Endometrial microvascular endothelial cells (primary cell): ENCODE results near the gene LRR1. TPM values are rescaled to one million over a fixed set of nuclear protein-coding genes. Genes with fewer than 3 reads are reported as not detected.

Experiments
- in situ Hi-C: cut with HindIII; loops from 2 replicates; pipeline ENCODE4 v1.10.0; 2017; ENCODE audit warnings: low sequenced_read_pairs, low pct_unique_long_range_greater_than_20kb; ENCODE audit errors: inconsistent ontology term
- total RNA-seq: library from RNA; depleted of rRNA; stranded (reverse); fragments of >200 nt; gene quantifications from one replicate; pipeline ENCODE4 v1.2.3, GENCODE V29; 2015; ENCODE audit errors: inconsistent ontology term

The LRR1 gene, protein sequence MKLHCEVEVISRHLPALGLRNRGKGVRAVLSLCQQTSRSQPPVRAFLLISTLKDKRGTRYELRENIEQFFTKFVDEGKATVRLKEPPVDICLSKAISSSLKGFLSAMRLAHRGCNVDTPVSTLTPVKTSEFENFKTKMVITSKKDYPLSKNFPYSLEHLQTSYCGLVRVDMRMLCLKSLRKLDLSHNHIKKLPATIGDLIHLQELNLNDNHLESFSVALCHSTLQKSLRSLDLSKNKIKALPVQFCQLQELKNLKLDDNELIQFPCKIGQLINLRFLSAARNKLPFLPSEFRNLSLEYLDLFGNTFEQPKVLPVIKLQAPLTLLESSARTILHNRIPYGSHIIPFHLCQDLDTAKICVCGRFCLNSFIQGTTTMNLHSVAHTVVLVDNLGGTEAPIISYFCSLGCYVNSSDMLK
- total RNA-seq = 29.9 TPM

DNA sequence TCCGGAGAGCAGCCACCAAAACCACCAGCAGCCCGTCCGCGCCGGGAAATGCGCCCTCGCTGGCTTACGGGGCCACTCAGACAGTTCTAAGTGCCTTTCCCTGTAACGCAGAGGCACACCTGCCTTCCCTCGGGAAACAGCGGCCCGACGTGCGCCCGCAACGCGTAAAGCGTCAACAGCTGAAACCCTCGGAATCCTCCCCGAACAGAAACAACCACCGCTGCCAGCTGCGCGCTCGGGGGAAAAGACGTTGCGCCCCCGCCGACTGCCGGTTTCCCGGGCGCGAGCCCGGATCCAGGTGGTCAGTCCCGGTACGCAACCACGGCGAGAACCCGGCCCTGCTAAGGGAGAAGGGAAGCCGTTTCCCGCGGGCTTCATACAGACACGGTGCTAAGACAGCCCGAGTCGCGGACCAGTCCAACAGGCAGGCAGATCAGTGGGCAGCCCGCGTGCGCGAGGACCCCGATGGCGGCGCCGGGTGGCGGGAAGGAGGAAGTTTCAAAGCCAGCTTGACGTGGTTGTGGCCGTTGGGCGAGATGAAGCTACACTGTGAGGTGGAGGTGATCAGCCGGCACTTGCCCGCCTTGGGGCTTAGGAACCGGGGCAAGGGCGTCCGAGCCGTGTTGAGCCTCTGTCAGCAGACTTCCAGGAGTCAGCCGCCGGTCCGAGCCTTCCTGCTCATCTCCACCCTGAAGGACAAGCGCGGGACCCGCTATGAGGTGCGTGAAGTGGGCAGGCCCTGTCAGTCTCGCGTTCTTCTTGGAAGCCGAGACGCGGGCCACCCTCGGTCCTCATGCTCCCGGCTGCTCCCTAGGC lies at the start of gene LRR1:
TSS of gene LRR1 (plus strand) at position 456 of the 816 bp plus-strand sequence. CDS start at position 537, 81 bp downstream.
- in situ Hi-C loops = no loop called here

DNA sequence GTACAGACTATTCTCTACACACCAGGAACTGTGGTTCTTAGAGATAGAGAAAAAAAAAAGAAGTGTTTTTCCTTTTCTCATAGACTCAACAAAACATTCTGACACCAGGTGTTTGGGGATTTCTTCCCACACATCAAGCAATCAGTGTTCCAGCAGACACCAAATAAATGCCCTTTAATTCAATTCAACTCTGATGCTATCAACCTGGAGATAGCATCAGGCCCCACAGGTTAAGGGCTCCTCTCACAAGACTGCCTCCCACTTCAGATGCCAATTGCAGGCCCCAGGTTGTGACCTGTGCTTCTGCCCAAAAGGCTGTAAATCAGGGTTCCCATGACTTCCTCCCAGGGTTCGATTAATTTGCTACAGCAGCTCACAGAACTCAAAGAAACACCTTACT lies 49.3 kb upstream of the LRR1 start:
- in situ Hi-C loops = no loop called here

DNA sequence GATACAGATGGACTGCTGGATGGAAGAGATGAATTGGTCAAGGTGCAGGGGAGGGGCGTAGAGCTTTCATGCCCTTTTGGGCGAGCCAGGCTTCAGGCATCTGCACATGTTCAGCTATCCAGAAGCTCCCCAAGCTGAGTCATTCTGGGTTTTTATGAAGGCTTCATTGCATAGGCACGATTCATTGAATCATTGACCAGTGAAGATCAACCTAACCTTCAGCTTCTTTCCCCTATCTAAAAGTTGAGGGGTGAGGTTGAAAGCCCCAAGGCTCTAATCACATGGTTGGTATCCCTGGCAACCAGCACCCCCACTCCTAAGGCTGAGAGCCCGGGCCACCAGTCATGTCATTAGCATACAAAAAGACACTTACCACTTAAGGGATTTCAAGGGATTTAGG lies 48.9 kb upstream of the LRR1 start:
- in situ Hi-C loops = no loop called here

DNA sequence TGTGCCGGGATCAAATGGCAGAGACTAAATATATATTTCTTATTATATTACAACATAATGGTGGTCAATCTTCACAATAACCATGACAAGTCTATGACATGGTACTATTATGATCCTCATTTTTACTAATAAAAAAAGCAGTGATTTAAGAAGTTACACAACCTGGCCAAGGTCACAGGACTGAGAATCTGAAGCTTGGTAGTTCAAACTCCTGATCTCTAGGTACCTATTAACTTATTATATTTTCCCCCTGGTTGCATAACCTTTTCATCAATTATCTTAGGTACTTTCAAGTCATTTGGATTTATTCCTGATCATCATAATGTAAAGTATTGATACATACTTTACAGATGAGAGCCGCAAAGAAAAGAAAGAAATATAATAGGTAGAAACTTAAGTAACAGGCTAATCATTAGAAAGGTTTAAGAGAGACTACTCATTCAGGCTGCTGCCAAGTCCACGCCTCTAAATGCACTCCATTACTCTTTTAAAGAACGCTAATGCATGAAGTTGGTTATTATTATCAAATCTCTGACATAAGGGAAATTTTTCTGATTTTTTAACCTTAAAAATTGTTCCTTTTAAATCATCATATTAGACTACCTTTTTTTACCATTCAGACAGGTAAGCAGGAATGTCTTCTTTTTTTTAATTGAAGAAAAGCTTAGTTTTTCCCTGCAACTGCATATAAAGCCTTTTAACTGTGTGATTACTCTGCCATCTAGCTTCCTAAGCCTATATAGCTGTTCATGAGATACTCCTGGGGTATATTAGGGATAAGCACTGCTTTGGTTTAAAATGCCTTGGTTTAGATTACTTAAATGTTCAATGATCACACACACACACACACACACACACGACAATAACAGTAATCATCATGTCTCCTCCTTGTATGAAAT lies 48.2 kb upstream of the LRR1 start:
- in situ Hi-C loops = no loop called here

DNA sequence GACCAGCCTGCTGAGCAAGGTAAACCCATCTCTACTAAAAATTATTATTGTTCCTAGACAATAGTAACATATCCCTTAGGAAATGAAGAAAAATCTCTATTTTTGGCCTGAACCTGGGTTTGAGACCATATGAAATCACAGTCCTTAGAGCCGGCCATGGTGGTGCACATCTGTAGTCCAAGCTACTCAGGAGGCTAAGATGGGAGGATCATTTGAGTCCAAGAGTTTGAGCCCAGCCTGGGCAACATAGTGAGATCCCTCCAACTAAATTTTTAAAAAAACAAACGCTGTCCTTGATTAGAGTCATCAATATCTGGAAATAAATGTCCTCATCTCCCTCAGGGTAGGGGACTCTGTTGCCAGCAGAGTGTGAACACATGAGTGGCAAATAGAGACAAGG lies 47.2 kb upstream of the LRR1 start:
- in situ Hi-C loops = no loop called here

DNA sequence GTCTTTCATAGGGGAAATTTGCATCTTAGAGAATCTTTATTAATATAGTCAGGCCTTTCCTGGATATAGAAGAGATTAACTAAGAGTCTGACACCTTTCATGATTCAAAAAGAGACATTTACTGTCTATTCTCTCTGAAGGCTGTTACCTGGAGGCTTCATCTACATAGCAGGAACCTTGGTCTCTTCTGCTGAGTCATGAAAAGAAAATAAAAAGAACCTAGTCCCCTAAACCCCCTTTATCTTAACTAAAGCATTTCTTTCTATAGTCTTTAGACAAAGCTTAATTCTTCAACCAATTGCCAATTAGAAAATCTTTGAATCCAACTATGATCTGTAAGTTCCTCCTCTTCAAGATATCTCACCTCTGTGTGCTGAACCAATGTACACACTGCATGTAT lies 45.6 kb upstream of the LRR1 start:
- in situ Hi-C loops = no loop called here

DNA sequence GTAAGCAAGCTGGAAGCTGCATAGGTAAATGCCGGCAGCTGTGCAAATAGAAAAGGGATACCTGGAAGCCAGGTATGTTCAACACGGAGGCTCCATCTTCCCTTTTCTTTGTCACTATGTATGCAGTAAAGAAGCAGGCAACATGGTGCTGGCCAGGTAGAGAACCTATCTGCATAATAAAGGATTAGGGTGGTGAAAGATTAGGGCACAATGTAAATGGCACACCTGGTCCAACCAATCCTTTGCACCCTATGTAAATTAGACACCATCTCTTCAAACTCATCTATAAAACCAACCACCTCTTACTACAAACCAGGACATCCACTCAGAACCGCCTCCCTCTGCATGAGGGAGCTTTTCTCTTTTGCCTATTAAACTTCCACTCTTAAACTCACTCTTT lies 44.8 kb upstream of the LRR1 start:
- in situ Hi-C loops = no loop called here

DNA sequence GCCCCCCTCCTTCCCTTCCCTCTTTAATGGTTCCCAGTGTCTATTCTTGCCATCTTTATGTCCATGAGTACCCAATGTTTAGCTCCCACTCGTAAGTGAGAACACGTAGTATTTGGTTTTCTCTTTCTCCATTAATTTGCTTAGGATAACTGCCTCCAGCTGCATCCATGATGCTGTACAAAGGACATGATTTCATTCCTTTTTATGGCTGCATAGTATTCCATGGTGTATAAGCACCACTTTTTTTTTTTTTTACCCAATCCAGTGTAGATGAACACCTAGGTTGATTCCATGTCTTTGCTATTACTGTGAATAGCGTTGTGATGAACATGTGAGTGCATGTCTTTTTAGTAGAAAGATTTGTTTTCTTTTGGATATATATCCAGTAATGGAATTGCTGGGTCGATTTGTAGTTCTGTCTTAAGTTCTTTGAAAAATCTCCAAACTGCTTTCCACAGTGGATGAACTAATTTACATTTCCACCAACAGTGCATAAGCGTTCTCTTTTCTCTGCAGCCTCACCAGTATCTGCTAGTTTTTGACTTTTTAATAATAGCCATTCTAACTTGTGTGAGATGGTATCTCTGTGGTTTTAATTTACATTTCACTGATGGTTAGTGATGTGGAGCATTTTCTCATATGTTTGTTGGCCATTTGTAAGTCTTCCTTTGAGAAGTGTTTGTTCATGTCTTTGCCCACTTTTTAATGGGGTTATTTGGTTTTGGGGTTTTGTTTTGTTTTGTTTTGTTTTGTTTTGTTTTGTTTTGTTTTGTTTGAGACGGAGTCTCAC lies 38.6 kb upstream of the LRR1 start:
- in situ Hi-C loops = no loop called here

DNA sequence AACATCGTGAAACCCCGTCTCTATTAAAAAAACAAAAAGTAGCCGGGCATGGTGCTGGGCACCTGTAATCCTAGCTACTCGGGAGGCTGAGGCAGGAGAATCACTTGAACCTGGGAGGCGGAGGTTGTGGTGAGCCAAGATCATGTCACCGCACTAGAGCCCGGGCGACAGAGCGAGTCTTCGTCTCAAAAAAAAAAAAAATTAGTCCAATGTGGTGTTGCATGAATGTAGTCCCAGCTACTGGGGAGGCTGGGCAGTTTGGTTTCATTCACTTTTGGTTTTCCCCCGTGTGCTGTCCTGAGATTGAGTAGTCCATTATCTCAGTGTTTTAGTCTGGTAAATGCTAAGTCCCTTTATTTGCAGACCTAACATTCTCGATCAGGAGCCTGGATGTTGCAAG lies 32.0 kb upstream of the LRR1 start:
- in situ Hi-C loops = no loop called here

DNA sequence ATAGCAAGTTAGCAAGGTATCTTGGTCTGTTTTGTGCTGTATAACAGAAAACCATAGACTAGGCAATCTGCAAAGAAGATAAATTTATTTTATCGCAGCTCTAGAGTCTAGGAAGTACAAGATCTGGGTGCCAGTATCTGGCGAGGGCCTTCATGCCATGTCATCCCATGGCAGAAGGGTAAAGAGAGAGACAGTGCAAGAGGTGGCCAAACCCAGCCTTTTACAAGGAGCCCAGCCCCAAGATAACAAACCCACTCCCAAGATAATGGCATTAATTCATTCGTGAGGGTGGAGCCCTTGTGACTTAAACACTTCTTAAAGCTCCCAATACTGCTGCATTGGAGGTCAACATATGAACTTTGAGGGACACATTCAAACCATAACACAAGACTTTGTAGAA lies 29.5 kb upstream of the LRR1 start:
- in situ Hi-C loops = no loop called here

DNA sequence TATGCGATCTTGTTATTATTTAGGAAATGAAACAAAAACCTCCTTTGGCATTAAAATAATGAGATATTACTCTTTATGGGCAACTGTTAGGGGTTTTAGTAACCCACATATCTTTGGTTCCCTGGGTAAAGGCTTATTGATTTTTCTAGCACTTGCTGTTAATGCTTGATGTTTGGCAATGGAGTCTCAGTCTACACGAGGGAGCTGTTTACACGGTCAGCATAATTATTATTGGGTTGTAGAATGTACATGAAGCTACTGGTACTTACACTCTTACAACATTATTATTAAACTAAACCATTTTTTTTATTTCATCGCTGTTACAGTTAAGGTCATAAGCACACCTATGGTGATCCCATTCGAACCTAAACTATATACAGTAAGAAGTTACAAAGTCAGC lies 24.7 kb upstream of the LRR1 start:
- in situ Hi-C loops = no loop called here

DNA sequence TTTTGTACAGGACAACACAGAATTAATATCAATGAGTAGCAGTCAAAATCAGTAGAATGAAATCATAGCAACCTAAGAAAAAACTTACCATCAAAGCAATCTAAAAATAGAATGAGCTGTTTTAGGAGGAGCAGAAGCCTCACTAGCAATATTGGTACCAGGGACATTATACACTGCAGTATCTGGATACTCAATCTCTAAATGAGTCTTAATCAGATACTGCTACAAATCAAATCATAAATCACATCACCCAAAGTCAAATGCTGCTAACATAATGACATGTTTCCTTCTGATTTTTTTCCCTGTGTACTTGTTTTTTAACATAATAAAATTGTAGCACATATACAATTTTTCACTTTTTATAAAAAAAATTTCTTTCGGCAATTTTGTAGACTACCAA lies 20.6 kb upstream of the LRR1 start:
- in situ Hi-C loops = no loop called here

DNA sequence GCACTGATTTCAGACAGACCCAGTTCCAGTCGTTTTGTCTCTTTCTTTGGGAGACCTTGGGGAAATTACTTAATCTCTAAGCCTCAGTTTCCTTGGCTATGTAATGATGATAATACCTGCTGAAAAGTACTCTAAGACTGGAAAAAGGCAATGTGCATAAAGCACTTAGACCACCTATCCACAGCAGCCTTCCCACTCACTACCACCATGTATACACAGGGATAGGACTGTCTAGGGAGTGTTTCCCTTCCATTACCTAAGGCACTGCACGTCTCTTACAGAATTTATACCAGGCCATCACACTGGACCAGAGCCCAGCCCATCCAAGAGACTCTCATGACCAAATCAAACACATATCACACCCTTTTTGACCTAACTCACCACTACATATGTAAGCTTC lies 18.9 kb upstream of the LRR1 start:
- in situ Hi-C loops = no loop called here

DNA sequence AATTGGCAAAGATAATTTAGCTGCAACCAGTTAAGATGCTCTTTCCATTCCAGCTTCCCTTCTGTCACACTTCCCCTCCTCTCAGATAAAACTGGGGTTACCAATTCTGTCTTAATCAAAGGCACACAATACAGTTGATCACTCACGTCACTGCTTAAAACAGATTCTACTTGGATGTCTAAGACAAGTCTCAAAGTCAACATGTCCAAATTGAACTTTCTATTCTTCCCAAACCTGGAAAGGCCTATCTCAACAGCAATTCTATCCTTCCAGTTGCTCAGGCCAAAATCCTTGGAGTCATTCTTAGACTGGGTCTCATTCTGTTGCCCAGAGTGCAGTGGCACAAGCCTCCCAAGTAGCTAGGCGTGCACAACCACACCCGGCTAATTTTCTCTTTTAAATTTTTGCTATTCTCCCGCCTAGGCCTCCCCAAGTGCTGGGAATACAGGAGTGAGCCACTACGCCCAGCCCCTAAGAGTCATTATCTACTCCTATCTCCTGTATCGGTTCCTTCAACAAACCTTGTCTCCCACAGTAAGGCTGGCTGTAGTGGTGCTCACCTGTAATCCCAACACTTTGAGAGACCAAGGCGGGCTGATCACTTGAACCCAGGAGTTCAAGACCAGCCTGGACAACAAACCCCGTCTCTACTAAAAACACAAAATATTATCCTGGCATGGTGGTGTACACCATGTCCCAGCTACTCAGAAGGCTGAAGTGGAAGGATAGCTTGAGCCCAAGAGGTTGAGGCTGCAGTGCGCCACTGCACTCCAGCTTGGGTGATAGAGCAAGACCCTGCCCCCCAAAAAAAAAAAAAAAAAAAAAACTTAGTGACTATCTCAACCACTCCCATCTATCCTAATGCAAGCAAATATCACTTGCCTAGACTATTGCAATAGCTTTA lies 17.3 kb upstream of the LRR1 start:
- in situ Hi-C loops = no loop called here

DNA sequence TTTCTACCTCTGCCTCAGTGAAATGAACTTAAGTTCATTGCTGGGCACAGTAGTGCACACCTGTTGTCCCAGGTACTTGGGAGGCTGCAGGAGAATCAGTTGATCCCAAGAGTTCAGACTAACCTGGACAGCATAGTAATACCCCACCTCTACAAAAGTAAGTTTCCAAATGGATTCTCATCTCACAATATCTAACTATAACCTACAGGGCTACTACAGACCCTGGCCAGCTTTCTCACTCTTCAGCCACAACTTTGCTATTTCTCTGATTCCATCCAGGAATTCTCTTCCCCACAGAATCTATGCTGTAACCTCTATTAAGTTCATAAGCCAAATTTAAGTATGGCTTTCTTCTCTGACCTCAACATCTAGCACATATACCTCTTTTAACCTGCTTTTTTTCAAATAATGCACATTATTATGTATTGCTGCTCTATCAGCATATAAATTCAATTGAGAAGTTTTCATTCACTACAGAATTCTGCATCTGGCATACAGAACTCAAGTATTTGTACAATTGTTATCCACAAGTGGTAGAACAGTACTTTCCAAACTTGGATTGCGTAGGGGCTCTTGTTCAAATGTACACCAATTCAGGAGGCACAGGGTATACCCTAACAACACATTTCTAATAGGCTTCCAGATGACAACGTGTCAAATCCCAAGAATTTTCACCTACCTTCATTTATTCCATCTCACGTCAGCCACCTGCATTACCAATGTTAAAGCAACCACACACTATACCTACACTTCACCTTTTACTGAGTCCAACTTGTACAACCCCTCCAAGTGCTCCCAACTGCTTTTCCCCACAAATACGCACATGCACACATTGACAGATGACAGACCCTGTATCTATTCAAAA lies 16.4 kb upstream of the LRR1 start:
- in situ Hi-C loops = no loop called here

DNA sequence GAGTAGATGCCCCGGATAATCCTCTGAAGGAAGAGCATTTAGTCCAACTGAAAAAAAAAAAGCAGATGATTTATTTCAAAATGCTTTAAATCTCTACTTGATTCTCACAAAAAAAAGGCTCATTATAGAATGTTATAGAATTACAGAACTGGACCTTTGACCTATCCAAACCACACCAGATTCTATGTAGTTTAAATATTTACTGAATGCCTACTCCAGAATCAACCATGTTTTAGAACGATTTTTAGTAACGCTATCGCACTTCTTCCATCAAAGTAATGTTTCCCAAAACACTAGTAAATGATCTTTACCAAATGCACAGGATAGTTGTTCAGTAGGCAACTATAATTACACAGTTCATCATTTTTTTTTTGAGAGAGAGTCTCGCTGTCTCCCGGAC lies 15.1 kb upstream of the LRR1 start:
- in situ Hi-C loops = no loop called here

DNA sequence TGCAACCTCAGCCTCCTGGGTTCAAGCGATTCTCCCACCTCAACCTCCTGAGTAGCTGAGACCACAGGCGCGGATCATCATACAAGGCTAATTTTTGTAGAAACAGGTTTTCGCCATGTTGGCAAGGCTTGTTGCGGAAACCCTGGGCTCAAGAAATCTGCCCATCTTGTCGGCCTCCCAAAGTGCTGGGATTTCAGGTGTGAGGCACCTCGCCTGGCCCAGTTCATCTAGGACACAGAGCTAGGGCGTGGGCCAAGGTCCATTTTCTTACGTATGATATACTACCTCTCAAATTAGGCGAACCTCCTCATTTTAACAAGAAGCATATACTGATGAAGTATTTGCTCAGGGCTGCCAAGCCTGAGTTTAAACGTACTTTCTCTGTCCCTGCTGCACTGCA lies 14.7 kb upstream of the LRR1 start:
- in situ Hi-C loops = no loop called here
